K562 (cell line): Measurements from ENCODE around the gene NR3C1. TPM values are rescaled to one million over a fixed set of nuclear protein-coding genes. Genes with fewer than 3 reads are reported as not detected.

Source experiments
- CREM ChIP-seq: IDR thresholded peaks from 2 replicates; pipeline ENCODE4 v1.6.1; 2014; ENCODE audit warnings: antibody characterized with exemption, low read depth
- MAFG ChIP-seq: fragments of 450-650 bp; conservative IDR thresholded peaks from 2 replicates; pipeline ENCODE4 v1.6.1; 2016; ENCODE audit warnings: missing genetic modification characterization, missing compliant biosample characterization
- MGA ChIP-seq: fragments of 450-650 bp; IDR thresholded peaks from 2 replicates; pipeline ENCODE4 v1.6.1; 2016; ENCODE audit warnings: mild to moderate bottlenecking, moderate library complexity
- SRSF7 ChIP-seq: fragments of 200-400 bp; formaldehyde crosslinking; optimal IDR thresholded peaks from 2 replicates; pipeline ENCODE3; 2017; ENCODE audit warnings: mild to moderate bottlenecking, low read depth, low read length
- polyA plus RNA-seq, 8 experiments: library from polyadenylated mRNA; depleted of rRNA in 4 of 8; stranded (reverse) in 5 of 8; unstranded in 3 of 8; fragments of >200 nt; fragmentation: Nextera tagmentation in 2 of 8; fragmentation: Illumina TruSeq in 1 of 8; extraction: Ambion mirVana in 2 of 8; extraction: Trizol in 1 of 8; gene quantifications; 2 replicates each; pipeline versions ENCODE4 v1.2.1 to v1.2.3, GENCODE V29; 2011 to 2014; ENCODE audit warnings: inconsistent platforms in 1 of 8, missing spikeins in 1 of 8
- total RNA-seq, 7 experiments: library from RNA; depleted of rRNA in 6 of 7; stranded (reverse); fragments of >200 nt in 6 of 7; fragmentation: Illumina TruSeq in 2 of 7; extraction: Trizol in 2 of 7; gene quantifications; 2 replicates each; pipeline versions ENCODE4 v1.2.1 to v1.2.3, GENCODE V29; 2011 to 2021; ENCODE audit warnings: low replicate concordance in 1 of 7

Gene NR3C1
- total and polyA plus RNA-seq, 9 of the 15 experiments (the other 6 are each of a cell fraction or from before 2014, with no cell fraction given): 8.2 to 36.0 (median 15.0) TPM

GRCh38 chr5:143442385-143442784 is 38.9 kb upstream of the NR3C1 start (continued):
- no peak for TF ChIP-seq MAFG
- no peak for TF ChIP-seq MGA
- no peak for TF ChIP-seq SRSF7
- TF ChIP-seq CREM: no peak
